ENCODE measurements around the gene PCK2.
A peak's percentile ranks its signal among the peaks of the same experiment; 100 is the strongest.

Gene PCK2

GRCh38 chr14:24132061-24132685 lies 38.1 kb downstream of the PCK2 start (continued):
- no peak for TF ChIP-seq ZNF416 (tag by site-specific recombination; IDR thresholded peaks at IDR 0.05)
- TF ChIP-seq MZF1 (tag by site-specific recombination; IDR thresholded peaks at IDR 0.05; ENCODE audit: borderline replicate concordance), result no peak
- no peak for TF ChIP-seq KLF1 (tag by site-specific recombination; IDR thresholded peaks at IDR 0.05)
- no peak for TF ChIP-seq ZNF10 (tag by site-specific recombination; IDR thresholded peaks at IDR 0.05)
- TF ChIP-seq ZNF473 (tag by site-specific recombination; IDR thresholded peaks at IDR 0.05), result no peak
- TF ChIP-seq ZNF18 (tag by site-specific recombination; IDR thresholded peaks at IDR 0.05), result no peak
- TF ChIP-seq TRIM28 (IDR thresholded peaks at IDR 0.05; ENCODE audit: borderline replicate concordance, low read length), result no peak

- no peak overlapping the region for H3K4me3 ChIP-seq (ENCODE audit: low read depth, low read length)
- CTCF ChIA-PET, result interaction anchor here (0.7 to 1.0 kb wide), 2 partner anchors 9 to 24 kb away, joined by 3 to 5 read pairs; partner anchors contain the start of gene EMC9
- no peaks in the 10 kb centered on the region for H3K9me3 ChIP-seq (ENCODE audit: control insufficient read depth, insufficient read depth, low read depth, low read length)
- H3K27ac ChIP-seq (ENCODE audit: extremely low read depth, low read depth, low read length), result no peak overlapping the region
- H3K4me1 ChIP-seq (ENCODE audit: control insufficient read depth, insufficient read depth, low read length), result no peaks in the 10 kb centered on the region; the same call in 1 of the 2 replicates
- peak; percentile 74 for TF ChIP-seq ZBTB17 (tag by site-specific recombination; IDR thresholded peaks at IDR 0.05)
- no peak for TF ChIP-seq ZNF175 (tag by site-specific recombination; IDR thresholded peaks at IDR 0.05)
- POLR2A ChIA-PET, result interaction anchor here (0.9 to 1.2 kb wide), 3 partner anchors 14 to 39 kb away, joined by 3 to 5 read pairs (median 4); partner anchors contain the start of genes PCK2, PSME2 and RNF31
- peaks cover 0 to 9% of the 10 kb centered on the region in 2 experiments; a peak in 1 of 3 replicates for H3K36me3 ChIP-seq (ENCODE audit: control insufficient read depth in 2 of 2, insufficient read depth in 1 of 2, low read length in 2 of 2)
These were observed 38.9 kb downstream of the PCK2 start for GRCh38 chr14:24132976-24133375.

GRCh38 chr14:24133735-24134134 lies 39.6 kb downstream of the PCK2 start:
- POLR2A ChIA-PET, result interaction anchor here (0.9 to 1.2 kb wide), 3 partner anchors 13 to 40 kb away, joined by 3 to 5 read pairs (median 4); partner anchors contain the start of genes PCK2, PSME2 and RNF31
- H3K36me3 ChIP-seq (ENCODE audit: control insufficient read depth in 2 of 2, insufficient read depth in 1 of 2, low read length in 2 of 2), result peaks cover 1 to 16% of the 10 kb centered on the region in 2 experiments
- CTCF ChIA-PET, result interaction anchor here (0.6 to 1.5 kb wide), 2 partner anchors 18 to 23 kb away, joined by 4 to 7 read pairs; no protein-coding TSS in a partner anchor
- H3K9me3 ChIP-seq (ENCODE audit: control insufficient read depth, insufficient read depth, low read depth, low read length), result no peaks in the 10 kb centered on the region
- no peaks in the 10 kb centered on the region; the same call in 1 of the 2 replicates for H3K4me1 ChIP-seq (ENCODE audit: control insufficient read depth, insufficient read depth, low read length)
- no peak overlapping the region for H3K27ac ChIP-seq (ENCODE audit: extremely low read depth, low read depth, low read length)
- no peak overlapping the region for H3K4me3 ChIP-seq (ENCODE audit: low read depth, low read length)
- no peak for TF ChIP-seq OSR2 (tag by site-specific recombination; IDR thresholded peaks at IDR 0.05)
- no peak for TF ChIP-seq PATZ1 (tag by site-specific recombination; IDR thresholded peaks at IDR 0.05)
- TF ChIP-seq ZNF24 (tag by site-specific recombination; IDR thresholded peaks at IDR 0.05), result no peak
- TF ChIP-seq ZNF777 (tag by site-specific recombination; IDR thresholded peaks at IDR 0.05; ENCODE audit: borderline replicate concordance), result no peak
- no peak for TF ChIP-seq ZNF776 (tag by site-specific recombination; IDR thresholded peaks at IDR 0.05; ENCODE audit: borderline replicate concordance)
- TF ChIP-seq HOXA7 (CRISPR knock-in tag; IDR thresholded peaks at IDR 0.05; ENCODE audit: borderline replicate concordance), result no peak
- TF ChIP-seq ZNF791 (tag by site-specific recombination; IDR thresholded peaks at IDR 0.05), result no peak
- no peak for TF ChIP-seq HIC1 (tag by site-specific recombination; IDR thresholded peaks at IDR 0.05)
- TF ChIP-seq ZNF513 (tag by site-specific recombination; IDR thresholded peaks at IDR 0.05), result no peak
- no peak for TF ChIP-seq KLF8 (tag by site-specific recombination; IDR thresholded peaks at IDR 0.05)
- TF ChIP-seq ZNF239 (tag by site-specific recombination; IDR thresholded peaks at IDR 0.05), result no peak
- no peak for TF ChIP-seq ZNF138 (tag by site-specific recombination; IDR thresholded peaks at IDR 0.05; ENCODE audit: borderline replicate concordance)
- TF ChIP-seq ZNF146 (tag by site-specific recombination; IDR thresholded peaks at IDR 0.05), result no peak
- no peak for TF ChIP-seq ZNF335 (tag by site-specific recombination; conservative IDR thresholded peaks at IDR 0.05)
- TF ChIP-seq ZNF433 (tag by site-specific recombination; IDR thresholded peaks at IDR 0.05; ENCODE audit: low read depth), result no peak
- no peak for TF ChIP-seq ZNF768 (tag by site-specific recombination; IDR thresholded peaks at IDR 0.05)
- no peak for TF ChIP-seq ZNF610 (tag by site-specific recombination; IDR thresholded peaks at IDR 0.05; ENCODE audit: borderline replicate concordance)

Data from HEK293 (cell line).